OCI-LY1 (cell line): Measurements from ENCODE around the gene SPOCK1.
A peak's percentile ranks its signal among the peaks of the same experiment; 100 is the strongest.
"Not testable (repeated sequence)": the region's sequence is repeated elsewhere in the genome, so short reads cannot be mapped to it uniquely, and the experiment has no call there.

ENCODE experiments used
- H2AFZ ChIP-seq: fragments of 200-600 bp; sonication (generic), shearing (Covaris generic); 2 replicates; pipeline ENCODE4 v1.6.0; 2014; ENCODE audit warnings: antibody characterized with exemption, mild to moderate bottlenecking, low read length
- H3F3A ChIP-seq: fragments of 200-600 bp; sonication (generic), shearing (Covaris generic); 2 replicates; pipeline ENCODE4 v1.6.0; 2014; ENCODE audit warnings: mild to moderate bottlenecking, antibody characterized with exemption, low read length, moderate library complexity; ENCODE audit not compliant: insufficient read depth
- H3K27ac ChIP-seq: fragments of 200-600 bp; sonication (generic); 2 replicates; pipeline ENCODE4 v1.5.1; 2014; ENCODE audit warnings: low read length, mixed run types, mild to moderate bottlenecking, low read depth; ENCODE audit not compliant: poor library complexity, severe bottlenecking
- H3K27me3 ChIP-seq: fragments of 200-600 bp; sonication (generic); 2 replicates; pipeline ENCODE4 v1.6.0; 2014; ENCODE audit warnings: antibody characterized with exemption, mild to moderate bottlenecking, low read length, moderate library complexity; ENCODE audit not compliant: insufficient read depth
- H3K36me3 ChIP-seq: fragments of 200-600 bp; sonication (generic); 2 replicates; pipeline ENCODE4 v1.6.1; 2014; ENCODE audit warnings: mild to moderate bottlenecking, antibody characterized with exemption, low read length, moderate library complexity, mixed read lengths; ENCODE audit not compliant: insufficient read depth
- H3K4me1 ChIP-seq: fragments of 200-600 bp; sonication (generic); 2 replicates; pipeline ENCODE4 v1.5.1; 2014; ENCODE audit warnings: mild to moderate bottlenecking, low read length, moderate library complexity; ENCODE audit not compliant: insufficient read depth, severe bottlenecking
- H3K4me2 ChIP-seq: fragments of 200-600 bp; sonication (generic), shearing (Covaris generic); 2 replicates; pipeline ENCODE4 v1.6.1; 2014; ENCODE audit warnings: low read length
- H3K4me3 ChIP-seq: fragments of 200-600 bp; sonication (generic); 2 replicates; pipeline ENCODE4 v1.5.1; 2014; ENCODE audit warnings: low read length, low read depth, mild to moderate bottlenecking, mixed read lengths; ENCODE audit not compliant: poor library complexity, severe bottlenecking
- H3K79me2 ChIP-seq: fragments of 200-600 bp; shearing (Covaris generic); 2 replicates; pipeline ENCODE4 v1.6.1; 2016; ENCODE audit warnings: mixed run types, low read length, mixed read lengths; ENCODE audit not compliant: insufficient read depth
- H3K9ac ChIP-seq: fragments of 200-600 bp; sonication (generic), shearing (Covaris generic); 2 replicates; pipeline ENCODE4 v1.6.1; 2014; ENCODE audit warnings: mild to moderate bottlenecking, low read length, mixed read lengths
- H3K9me2 ChIP-seq: fragments of 200-600 bp; sonication (generic), shearing (Covaris generic); 2 replicates; pipeline ENCODE4 v1.6.1; 2014; ENCODE audit warnings: low read depth, mild to moderate bottlenecking, low read length, mixed read lengths
- H3K9me3 ChIP-seq: fragments of 200-600 bp; shearing (Covaris generic); 2 replicates; pipeline ENCODE4 v1.6.1; 2014; ENCODE audit warnings: low read length, mixed read lengths
- H4K20me1 ChIP-seq: fragments of 200-600 bp; sonication (generic), shearing (Covaris generic); 2 replicates; pipeline ENCODE4 v1.6.0; 2016; ENCODE audit warnings: mild to moderate bottlenecking, low read length; ENCODE audit not compliant: insufficient read depth
- EZH2 ChIP-seq: fragments of 200-600 bp; sonication (generic), shearing (Covaris generic); IDR thresholded peaks from 2 replicates; pipeline ENCODE4 v1.8.0; 2017; ENCODE audit warnings: borderline replicate concordance, mixed run types, mild to moderate bottlenecking, antibody characterized with exemption, low read length, moderate library complexity, mixed read lengths
- TF ChIP-seq, protein P1 (sequence below): fragments of 200-600 bp; sonication (generic), shearing (Covaris generic); IDR thresholded peaks from 2 replicates; pipeline ENCODE4 v1.5.1; 2017; ENCODE audit warnings: mild to moderate bottlenecking, antibody characterized with exemption, low read length, moderate library complexity, mixed read lengths

SPOCK1 gene

DNA sequence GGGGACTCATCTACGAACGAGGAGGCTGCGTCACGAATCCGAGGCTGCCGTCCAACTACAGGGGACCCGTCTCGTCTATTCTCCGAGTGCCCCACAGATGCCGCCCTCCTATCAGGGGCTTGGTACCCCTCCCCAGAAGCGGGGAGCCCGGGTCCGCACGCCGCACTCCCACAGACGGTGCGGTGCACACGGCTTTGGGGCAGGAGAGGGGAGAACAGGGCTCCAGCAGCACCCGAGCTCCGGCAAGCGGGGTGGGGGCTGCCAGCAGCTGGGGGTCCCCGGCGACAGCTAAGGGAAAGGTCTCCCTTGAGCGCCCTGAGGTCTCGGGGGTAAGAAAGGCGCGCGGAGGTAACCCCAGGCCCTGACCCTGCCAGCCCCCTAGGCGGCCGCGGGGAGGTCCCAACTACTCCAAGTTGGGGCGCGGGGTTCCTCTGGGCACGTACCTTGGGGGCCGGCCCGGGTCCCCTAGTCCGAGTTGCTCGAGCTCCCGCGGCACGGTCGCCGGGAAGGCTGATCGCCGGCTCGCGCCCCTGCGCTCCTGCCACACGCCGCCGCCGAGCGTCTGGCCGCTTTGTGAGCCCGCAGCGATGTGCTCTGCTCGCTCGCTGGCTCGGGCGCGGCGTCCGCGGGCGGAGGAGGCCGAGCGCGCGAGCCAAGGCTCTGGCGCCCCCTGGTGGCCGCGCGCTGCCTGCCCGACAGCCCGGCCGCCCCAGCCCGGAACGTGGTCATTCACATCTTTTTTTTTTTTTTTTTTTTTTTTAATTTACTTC is at the start of gene SPOCK1:
TSS of gene SPOCK1 (minus strand) at position 591 of the 770 bp plus-strand sequence.
- Histone ChIP-seq H3K27me3 (no peaks in the 10 kb centered on the region), H2AFZ (no peak within 1 kb of the TSS), H3K79me2 (no peaks in the 10 kb centered on the region), H3K36me3 (no peaks in the 10 kb centered on the region), H3F3A (no peaks in the 10 kb centered on the region), H3K4me2 (no peak within 1 kb of the TSS), H3K4me1 (no peaks in the 10 kb centered on the region), H3K4me3 (no peak within 1 kb of the TSS), H4K20me1 (no peaks in the 10 kb centered on the region), H3K27ac (no peak within 1 kb of the TSS), H3K9ac (no peak within 1 kb of the TSS), H3K9me3 (no peaks in the 10 kb centered on the region), H3K9me2 (no peaks in the 10 kb centered on the region)
- TF ChIP-seq, protein P1, sequence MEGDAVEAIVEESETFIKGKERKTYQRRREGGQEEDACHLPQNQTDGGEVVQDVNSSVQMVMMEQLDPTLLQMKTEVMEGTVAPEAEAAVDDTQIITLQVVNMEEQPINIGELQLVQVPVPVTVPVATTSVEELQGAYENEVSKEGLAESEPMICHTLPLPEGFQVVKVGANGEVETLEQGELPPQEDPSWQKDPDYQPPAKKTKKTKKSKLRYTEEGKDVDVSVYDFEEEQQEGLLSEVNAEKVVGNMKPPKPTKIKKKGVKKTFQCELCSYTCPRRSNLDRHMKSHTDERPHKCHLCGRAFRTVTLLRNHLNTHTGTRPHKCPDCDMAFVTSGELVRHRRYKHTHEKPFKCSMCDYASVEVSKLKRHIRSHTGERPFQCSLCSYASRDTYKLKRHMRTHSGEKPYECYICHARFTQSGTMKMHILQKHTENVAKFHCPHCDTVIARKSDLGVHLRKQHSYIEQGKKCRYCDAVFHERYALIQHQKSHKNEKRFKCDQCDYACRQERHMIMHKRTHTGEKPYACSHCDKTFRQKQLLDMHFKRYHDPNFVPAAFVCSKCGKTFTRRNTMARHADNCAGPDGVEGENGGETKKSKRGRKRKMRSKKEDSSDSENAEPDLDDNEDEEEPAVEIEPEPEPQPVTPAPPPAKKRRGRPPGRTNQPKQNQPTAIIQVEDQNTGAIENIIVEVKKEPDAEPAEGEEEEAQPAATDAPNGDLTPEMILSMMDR, result peak; percentile 41
- no peak for TF ChIP-seq EZH2

DNA sequence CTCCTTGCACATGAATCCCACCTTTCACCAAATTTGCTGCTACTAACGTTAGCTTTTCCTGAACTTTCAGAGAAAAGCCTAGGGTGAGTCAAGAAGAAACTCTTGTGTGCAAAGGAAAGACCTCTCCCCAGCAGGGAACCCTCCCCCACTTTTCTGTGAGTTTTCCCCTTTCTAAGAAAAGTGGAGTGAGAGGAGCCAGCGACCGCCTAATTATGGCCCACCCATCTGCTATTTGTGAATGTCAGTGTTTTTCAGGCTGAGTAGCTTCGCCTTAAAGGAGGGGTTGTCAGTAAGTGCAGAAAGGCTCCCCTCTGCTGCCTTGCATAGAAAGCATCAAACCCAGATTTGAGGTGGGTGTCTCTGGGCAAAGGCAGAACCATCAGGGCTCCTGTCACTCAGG is 46.8 kb upstream of the SPOCK1 start:
- H3K27me3 ChIP-seq, result no peaks in the 10 kb centered on the region
- no peaks in the 10 kb centered on the region for H4K20me1 ChIP-seq
- no peaks in the 10 kb centered on the region for H3K79me2 ChIP-seq
- no peak overlapping the region for H3K27ac ChIP-seq
- H2AFZ ChIP-seq, result no peak overlapping the region
- TF ChIP-seq, protein P1, result no peak
- TF ChIP-seq EZH2, result no peak
- no peaks in the 10 kb centered on the region for H3K9me2 ChIP-seq
- H3K36me3 ChIP-seq, result no peaks in the 10 kb centered on the region
- no peak overlapping the region for H3K4me2 ChIP-seq
- no peaks in the 10 kb centered on the region for H3K4me1 ChIP-seq
- H3K9me3 ChIP-seq, result no peaks in the 10 kb centered on the region
- H3K4me3 ChIP-seq, result no peak overlapping the region
- H3F3A ChIP-seq, result no peaks in the 10 kb centered on the region
- H3K9ac ChIP-seq, result no peak overlapping the region

DNA sequence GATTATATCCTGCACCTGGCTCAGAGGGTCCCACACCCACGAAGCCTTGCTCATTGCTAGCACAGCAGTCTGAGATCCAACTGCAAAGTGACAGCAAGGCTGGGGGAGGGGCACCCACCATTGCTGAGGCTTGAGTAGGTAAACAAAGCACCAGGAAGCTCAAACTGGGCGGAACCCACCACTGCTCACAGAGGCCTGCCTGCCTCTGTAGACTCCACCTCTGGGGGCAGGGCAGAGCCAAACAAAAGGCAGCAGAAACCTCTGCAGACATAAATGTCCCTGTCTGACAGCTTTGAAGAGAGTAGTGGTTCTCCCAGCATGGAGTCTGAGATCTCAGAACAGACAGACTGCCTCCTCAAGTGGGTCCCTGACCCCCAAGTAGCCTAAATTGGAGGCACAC is 36.3 kb upstream of the SPOCK1 start:
- not testable (repeated sequence) for H3K36me3 ChIP-seq, H3K4me1 ChIP-seq, H3K27ac ChIP-seq, H2AFZ ChIP-seq, H3F3A ChIP-seq, H3K9ac ChIP-seq, H3K27me3 ChIP-seq, H4K20me1 ChIP-seq, H3K79me2 ChIP-seq, H3K9me3 ChIP-seq, H3K9me2 ChIP-seq, H3K4me3 ChIP-seq, H3K4me2 ChIP-seq

DNA sequence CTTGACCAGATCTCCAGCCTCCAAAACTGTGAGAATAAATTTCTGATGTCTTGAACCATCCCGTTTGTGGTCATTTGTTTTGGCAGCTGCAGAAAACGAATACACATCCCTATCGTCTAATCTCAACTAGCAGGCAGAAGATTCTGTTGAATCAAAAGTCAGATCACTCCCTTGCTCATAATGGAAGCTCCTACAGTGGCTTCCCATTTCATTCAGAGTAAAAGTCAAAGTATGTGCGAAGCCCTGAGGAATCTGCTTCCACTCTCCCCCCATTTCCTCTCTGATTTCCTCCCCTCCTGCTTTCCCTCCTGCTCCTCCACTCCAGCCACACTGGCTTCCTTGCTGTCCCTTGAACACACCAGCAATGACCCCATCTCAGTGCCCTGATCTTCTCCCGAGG is 34.8 kb upstream of the SPOCK1 start:
- Histone ChIP-seq H3K9me3 (no peaks in the 10 kb centered on the region), H3F3A (no peaks in the 10 kb centered on the region), H3K4me3 (no peak overlapping the region), H3K4me1 (no peaks in the 10 kb centered on the region), H4K20me1 (no peaks in the 10 kb centered on the region), H3K27me3 (no peaks in the 10 kb centered on the region), H3K36me3 (no peaks in the 10 kb centered on the region), H2AFZ (no peak overlapping the region), H3K9ac (no peak overlapping the region), H3K9me2 (no peaks in the 10 kb centered on the region), H3K4me2 (no peak overlapping the region), H3K79me2 (no peaks in the 10 kb centered on the region), H3K27ac (no peak overlapping the region)
- TF ChIP-seq, protein P1, result no peak
- no peak for TF ChIP-seq EZH2
